Measurements from ENCODE around the gene AHSA1.

The AHSA1 gene

GRCh38 chr14:77511486-77512162 is 53.7 kb downstream of the AHSA1 start:
- no peak for DNase-seq

GRCh38 chr14:77516126-77516525 is 58.2 kb downstream of the AHSA1 start:
- no peak for DNase-seq

Data from retina (tissue), 1 donor.